ENCODE measurements around the gene TMED4.
"Not testable (repeated sequence)": the region's sequence is repeated elsewhere in the genome, so short reads cannot be mapped to it uniquely, and the experiment has no call there.

The TMED4 gene

DNA sequence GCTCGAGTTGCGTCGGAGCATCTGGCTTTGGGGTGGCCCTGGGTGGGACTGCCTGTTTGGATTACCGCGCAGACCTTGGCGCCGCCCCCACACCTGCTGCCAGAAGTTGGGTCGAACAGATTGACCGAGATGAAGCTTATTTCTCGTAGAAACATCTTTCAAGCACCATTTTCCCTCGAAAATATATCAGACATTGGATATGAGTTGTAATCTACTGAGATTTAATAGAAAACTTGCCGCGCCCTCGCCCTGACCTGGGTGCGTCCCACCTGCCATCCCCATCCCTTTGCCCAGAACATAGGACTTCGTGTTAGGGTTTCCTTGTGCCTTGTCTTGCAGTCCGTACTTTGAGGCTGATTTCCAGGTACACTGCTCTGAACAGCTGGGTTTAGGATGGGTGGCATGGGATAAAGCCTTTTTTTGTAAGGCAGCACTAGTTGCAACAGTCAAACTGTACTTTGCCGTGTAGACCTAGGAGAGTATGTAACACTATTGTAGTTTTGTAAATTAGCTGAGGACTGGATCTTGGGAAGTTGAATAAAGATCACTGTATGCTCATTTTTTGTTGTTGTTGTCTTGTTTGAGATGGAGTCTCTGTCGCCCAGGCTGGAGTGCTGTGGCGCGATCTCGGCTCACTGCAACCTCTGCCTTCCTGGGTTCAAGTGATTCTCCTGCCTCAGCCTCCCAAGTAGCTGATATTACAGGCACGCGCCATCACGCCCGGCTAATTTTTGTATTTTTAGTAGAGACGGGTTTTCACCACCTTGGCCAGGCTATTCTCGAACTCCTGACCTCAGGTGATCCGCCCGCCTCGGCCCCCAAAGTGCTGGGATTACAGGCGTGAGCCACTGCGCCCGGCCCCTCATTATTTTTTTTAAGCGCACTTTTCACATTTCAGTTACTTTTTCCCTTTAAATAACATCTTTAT is 25.4 kb upstream of the TMED4 start:
- no peak for DNase-seq

- peak; percentile 93 to 94 for DNase-seq
Measured at GRCh38 chr7:44606341-44607140, 24.5 kb upstream of the TMED4 start, which contains the start of gene OGDH. Gene OGDH (plus strand): TSS chr7:44606627. CDS start chr7:44624344, 17,717 bp downstream.

DNA sequence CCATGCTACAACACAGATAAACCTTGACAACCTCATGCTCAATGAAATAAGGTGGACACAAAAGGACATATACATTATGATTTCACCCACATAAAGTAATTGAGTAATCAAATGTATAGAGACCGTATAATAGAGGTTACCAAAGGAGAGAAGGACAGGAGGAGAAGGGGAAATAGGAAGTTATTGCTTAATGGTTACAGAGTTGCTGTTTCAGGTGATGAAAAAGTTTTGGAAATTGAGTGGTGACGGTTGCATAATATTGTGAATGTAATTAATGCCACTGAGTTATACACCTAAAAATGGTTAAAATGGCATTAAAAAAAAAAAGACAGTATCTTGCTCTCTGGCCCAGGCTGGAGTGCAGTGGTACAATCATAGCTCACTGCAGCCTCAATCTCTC is 22.9 kb upstream of the TMED4 start:
- DNase-seq: peak; percentile 18 to 19

- DNase-seq: no peak
Measured at GRCh38 chr7:44603193-44603592, 21.2 kb upstream of the TMED4 start.

- no peak for DNase-seq
Measured at GRCh38 chr7:44602576-44602910, 20.5 kb upstream of the TMED4 start.

GRCh38 chr7:44599222-44599621 is 17.2 kb upstream of the TMED4 start:
- DNase-seq: no peak

- not testable (repeated sequence) for DNase-seq
Measured at GRCh38 chr7:44597181-44597580, 15.2 kb upstream of the TMED4 start.

- no peak for DNase-seq
Measured at GRCh38 chr7:44595934-44596635, 14.1 kb upstream of the TMED4 start.

DNA sequence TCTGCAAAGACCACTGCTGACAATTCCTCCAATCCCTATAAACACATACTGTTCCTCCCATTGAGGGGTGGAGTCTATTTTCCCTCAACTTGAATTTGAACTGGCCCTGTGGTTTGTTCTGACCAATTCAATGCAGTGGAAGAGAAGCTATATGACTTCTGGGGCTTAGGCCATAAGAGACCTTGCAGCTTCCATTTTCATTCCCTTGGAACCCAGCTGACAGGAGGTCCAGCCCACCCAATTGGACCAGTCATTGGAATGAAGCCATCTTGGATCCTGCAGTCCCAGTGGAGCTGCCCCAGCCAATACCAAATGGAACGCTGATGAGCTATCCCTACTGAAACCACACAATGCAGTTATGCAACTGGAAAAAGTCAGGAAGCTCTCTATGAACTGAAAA is 8.9 kb upstream of the TMED4 start:
- no peak for DNase-seq

GRCh38 chr7:44587843-44588711 is 6.0 kb upstream of the TMED4 start:
- peak; percentile 77 to 79 for DNase-seq

DNA sequence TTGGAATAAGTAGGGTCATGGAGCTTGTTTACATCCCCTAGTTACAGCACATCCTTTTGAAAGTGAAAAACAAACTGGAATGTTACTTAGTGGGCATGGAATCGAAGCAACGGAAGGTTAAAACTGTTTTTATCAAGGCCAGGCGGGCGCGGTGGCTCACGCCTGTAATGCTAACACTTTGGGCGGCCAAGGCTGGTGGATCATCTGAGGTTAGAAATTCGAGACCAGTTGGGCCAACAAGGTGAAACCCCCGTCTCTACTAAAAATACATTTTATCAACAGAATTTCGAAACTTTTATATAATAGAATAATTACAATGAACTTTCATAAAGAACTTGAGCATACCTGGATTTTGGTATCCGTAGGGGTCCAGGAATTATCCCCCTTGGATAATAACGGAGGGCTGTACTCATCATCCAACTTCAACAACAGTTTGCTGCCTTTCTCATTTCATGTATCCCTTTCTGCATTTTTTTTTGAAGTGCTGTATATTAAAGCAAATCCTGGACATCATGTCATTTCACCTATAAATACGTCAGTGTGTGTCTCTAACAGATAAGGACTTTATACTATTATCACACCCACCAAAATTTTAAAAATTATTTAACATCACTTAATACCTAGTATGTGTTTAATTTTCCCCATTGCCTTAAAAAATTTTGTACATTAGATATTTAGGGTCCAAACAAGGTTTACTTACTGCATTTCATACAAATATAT is 1.3 kb upstream of the TMED4 start:
- DNase-seq: no peak

DNA sequence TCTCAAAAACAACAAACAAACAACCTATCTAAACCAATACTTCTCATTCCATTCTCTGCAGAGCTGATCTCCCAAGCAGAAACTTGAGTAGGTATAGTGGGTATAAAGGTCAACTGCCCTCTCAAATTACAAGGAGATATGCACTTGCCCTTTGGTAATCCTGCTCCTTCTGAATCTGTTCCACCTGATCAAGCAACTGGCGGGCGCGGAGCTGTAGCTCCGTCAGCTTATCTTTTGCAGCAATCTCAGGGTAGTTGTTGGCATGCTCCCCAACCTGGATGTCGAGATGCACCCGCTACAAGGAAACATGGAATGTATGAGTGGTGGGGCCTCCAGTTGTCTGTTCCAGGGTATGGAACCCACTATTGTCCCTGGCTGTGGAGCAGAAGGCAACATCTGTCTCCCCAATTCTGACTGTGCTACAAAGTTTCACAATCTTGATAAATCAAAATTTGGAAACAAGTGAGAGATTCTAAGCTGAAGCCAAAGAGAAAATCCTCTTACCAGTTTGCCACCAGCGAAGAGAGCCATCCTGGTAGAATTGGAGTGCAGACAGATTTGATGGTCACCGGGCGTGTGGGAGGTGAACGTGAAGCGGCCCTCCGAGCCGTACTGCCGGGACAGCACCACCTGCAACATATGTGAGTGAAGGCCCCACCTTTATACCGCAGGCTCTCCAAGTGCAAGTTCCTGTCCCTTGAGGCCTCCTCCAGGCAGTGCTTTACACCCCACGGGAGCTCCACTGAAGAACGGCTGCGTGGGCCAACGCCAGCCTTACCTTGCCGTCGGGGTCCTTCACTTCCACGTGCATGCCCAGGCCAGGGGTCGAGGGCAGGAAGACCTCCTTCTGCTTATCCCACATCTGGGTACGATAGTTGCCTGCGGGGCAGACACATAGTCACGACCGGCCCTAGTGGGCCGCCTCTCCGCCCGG is 819 bp downstream of the TMED4 start:
- DNase-seq: no peak

DNA sequence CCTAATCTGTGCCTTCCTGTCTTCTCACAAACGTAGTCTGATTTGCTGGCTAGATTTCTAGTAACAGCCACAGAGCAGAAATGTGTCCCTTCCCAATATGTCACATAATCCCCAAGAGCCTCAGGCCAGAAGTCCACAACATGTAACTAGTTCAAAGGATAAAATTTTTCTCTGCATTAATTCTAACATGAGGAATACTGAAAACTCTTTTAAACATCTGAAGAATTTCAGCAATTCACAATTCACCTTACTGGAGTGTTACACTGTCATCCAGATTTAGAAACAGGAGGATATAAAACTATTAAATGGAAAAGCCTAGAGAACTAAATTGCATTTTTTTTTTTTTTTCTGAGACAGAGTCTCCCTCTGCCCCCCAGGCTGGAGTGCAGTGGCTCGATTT is 5.8 kb downstream of the TMED4 start:
- no peak for DNase-seq

DNA sequence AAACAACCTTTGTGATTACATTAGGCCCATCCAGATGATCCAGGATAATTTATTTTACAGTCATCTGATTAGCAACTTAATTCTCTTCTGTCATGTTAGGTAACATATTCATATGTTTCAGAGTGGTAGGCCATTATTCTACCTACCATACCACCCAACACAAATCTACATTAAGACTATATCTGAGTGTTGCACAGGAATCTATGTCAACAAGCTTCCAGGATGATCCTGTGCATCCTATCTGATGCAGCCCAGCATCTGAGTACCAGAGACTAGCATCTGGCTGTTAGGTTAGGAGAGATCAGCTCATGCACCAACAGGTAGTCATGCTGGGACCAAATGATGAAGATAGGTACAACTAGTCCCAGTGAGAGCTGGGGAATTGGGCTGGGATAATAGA is 7.0 kb downstream of the TMED4 start:
- no peak for DNase-seq

DNA sequence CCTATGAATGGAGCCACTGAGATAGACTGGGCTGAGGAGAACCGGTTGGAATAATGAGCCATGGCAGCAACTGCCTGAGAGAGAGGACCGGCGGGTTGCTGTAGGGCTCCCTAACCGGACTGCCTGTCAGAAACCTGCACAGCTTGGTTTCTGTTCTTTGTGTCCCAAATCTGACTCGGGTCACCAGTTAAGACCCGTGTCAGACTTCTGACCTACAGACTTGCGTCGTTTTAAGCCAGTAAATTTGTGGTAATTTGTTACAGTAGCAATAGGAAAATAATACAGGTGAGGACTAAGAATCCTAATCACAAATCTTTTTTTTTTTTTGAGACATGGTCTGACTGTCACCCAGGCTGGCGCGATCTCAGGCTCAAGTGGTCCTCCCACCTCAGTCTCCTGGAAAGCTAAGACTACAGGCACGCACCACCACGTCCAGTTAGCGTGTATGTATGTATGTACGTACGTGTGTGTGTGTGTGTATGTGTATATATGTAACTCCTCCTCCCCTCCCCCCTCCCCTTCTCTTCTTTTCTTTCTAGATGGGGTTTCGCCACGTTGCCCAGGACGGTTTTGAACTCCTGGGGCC is 7.7 kb downstream of the TMED4 start:
- no peak for DNase-seq

DNA sequence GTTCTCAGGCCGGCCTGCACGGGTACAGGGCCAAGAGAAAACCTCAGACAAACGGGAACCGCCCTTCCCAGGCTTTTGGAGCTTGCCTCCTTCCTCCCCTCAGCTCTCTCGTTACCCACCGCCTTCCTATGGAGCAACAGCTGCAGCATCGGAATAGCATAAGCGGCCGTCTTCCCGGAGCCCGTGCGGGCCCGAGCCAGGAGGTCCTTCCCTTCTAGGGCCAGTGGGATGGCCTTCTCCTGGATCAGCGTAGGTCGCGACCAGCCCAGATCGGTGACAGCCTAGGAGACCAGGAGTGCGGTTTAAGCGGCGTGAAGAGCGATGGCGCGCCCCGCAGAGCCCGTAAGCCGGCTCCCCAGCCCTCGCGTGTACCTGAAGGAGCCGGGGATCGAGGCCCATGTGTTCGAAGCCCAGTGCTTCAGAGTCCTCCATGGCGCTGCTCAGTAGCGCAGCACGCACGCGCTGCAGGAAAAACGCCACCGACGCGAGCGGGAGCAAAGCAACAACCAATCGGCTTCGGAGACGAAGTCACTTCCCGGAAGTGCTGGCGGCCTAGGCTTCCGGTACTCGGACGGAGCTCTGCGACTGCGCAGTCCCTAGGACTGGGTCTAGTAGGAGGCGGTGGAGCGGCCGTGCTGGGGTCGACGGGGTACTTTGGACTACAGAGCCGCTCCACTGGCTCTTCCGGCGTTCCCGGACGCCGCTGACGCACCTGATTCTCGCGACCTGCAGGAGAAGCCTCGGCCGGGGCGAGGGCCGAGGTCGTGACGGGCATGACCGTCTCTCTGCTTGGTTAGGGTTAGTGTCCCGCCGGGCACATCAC is 8.4 kb downstream of the TMED4 start, which contains the start of gene DDX56:
Gene DDX56 (minus strand): TSS at position 445 of the 823 bp plus-strand sequence. CDS start 13 bp downstream, at position 432.
- peak; percentile 91 to 94 for DNase-seq

- DNase-seq: no peak
Measured at GRCh38 chr7:44572771-44573170, 9.3 kb downstream of the TMED4 start.

DNA sequence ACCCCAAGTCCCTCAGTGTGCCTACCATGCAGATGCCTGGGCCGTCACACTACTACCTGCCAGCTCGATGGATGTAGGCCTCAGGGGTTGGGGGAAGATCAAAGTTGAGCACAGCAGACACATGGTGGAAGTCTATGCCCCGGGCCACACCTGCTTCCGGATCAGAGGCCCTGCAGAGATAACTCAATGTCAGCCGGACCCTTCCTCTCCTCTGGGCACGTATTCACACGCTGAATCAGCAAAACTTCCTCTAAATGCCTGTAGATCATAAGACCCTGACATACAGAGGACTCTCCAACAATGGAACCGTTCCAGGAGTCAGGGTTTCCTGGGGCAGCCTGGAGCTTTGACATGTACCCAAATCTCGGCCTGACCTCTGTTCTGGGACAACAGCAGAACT is 12.1 kb downstream of the TMED4 start:
- no peak for DNase-seq
